Germinal center (tissue), 1 donor: Measurements from ENCODE around the gene SCML2.
"Not testable (repeated sequence)": the region's sequence is repeated elsewhere in the genome, so short reads cannot be mapped to it uniquely, and the experiment has no call there.

Experiments used
- DNase-seq: peaks from one replicate; pipeline ENCODE4 v3.0.0; 2012; ENCODE audit warnings: mixed read lengths, low spot score

Gene SCML2

DNA sequence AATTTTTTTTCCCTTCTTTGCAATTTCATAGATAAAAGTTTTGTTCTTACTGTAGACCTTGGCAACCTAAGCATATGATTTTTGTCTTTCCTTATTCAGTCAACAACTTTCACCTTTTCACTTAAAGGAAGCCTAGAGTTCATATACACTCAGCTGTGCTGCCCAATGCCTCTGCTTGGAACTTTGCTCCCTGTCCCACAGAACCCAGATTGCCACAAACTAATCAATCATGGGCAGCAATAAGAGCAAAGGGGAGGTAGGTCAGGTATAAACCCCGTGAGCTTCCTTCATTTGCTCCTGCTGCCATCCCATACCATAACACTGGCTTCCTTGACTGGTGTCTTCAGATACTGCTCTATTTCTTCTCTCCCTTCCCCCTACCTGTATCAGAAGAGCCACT lies 82.8 kb downstream of the SCML2 start:
- no peak for DNase-seq

DNA sequence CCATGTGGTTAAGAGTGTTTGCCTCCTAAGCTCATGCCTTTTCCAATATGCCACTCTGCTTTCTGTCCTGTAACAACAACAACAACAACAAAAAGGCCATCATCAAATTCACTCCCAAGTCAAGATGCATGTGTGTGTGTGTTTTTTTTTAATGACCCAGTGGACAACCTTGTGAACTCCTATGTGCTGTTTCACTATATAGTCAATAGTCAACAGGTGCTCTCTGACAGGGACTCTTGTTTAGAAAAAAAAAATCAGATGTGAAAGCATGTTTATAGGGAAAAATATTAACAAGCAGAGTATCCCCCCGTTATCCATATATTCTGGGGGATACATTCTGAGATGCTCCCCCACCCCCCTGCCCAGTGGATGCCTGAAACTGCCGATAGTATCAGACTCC lies 83.2 kb downstream of the SCML2 start:
- DNase-seq: no peak

GRCh38 chrX:18255059-18255458 lies 99.4 kb downstream of the SCML2 start:
- DNase-seq: no peak

DNA sequence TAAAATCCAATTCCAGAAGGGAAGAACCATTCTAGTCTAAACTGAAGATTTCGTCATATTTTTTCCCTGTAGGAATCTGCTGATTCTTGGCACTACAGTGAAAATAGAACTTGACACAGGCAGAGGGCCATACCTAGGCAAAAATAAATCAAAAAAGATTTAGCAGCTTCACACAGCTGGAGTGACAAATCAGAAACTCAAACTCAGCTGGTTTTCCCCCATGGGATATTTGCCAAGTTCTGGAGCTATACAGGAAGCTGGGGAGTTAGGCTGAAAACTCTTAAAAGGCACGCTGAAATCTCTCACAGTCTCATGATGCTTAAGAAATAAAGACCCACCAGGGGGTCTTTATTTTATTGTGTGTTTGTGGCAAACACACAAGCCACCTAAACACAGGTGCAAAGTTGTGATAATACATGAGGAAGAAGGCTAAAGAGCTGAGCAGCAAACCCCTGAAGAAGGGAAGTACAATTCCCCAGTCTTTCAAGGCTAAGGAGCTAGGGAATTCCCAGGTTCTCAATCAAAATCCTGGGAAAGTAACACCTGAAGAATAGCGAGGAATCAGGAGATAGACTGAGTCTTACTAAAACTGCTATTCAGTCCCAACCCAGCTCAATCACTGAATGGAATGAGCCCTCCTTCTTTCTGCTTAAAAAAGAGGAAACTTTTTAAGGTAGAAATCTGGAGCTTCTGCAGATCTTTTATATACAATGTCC lies 101.7 kb downstream of the SCML2 start:
- DNase-seq: no peak

DNA sequence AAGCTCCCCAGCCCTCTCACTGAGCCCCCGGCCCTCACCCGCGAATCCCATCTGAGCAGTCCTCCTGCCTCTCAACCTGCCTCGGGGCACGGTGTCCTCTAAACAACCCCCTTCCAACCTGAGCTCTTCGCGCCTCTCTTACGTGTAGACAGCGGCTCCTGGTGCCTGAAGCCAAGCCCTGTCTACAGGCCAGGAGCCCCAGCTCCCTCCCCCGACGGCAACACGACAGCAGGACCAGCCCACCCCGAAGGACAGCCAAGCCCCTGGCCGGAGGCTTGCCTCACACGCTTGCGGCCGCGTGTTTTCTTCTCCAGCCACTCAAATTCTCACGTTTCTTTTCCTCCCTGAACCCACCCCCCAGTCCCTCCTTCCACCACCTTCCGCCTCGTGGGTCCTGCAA lies 124.8 kb downstream of the SCML2 start:
- not testable (repeated sequence) for DNase-seq

GRCh38 chrX:18228069-18228468 lies 126.4 kb downstream of the SCML2 start:
- DNase-seq: no peak

GRCh38 chrX:18227458-18227857 lies 127.0 kb downstream of the SCML2 start:
- no peak for DNase-seq

GRCh38 chrX:18220786-18221185 lies 133.7 kb downstream of the SCML2 start, which contains the start of gene BEND2:
Gene BEND2, minus strand, starts transcription at chrX:18220886. Its CDS starts 136 bp downstream, at chrX:18220750.
- no peak for DNase-seq

- DNase-seq: no peak
Observed at GRCh38 chrX:18210470-18210869, 144.0 kb downstream of the SCML2 start.

DNA sequence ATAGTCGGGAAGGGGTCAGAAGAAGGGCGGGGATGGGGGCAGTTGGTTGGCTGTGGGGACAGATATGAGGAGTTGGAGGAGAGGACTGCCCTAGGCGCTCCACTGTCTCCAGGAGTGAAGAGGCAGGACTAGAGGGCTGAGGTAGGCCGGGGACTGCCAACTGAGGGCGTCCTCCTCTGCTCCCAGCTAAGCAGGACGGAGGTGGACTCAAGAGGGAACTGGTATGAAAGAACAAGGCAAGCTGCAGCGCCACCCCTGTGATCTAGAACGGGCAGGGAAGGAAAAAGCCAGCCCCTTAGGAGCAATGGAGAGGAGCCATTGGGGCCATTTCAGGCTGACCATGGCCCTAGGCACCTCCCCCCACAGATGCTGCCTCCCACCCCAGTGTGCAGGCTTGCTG lies 147.8 kb downstream of the SCML2 start:
- no peak for DNase-seq

GRCh38 chrX:18203631-18204030 lies 150.9 kb downstream of the SCML2 start:
- no peak for DNase-seq

DNA sequence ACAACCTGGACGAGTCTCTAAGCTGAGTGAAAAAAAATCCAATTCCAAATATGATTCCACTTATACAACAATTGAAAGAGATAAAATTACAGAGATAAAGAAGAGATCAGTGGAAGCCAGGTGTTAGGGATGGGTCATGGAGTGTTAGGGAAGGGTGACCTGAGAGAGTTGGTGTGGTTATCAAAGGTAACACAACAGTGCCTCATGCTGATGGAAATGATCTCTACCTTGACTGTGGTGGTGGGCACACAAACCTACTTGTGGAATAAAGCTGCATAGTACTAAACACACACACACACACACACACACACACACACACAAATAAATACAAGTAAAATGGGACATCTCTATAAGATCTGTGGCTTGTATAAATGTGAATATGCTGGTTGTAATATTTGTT lies 159.8 kb downstream of the SCML2 start:
- DNase-seq: no peak
